Muscle of leg (tissue), 11 donors: ENCODE measurements around the gene NAA16. TPM values are rescaled to one million over a fixed set of nuclear protein-coding genes. Genes with fewer than 3 reads are reported as not detected.
"Not testable (repeated sequence)": the region's sequence is repeated elsewhere in the genome, so short reads cannot be mapped to it uniquely, and the experiment has no call there.

ENCODE experiments used
- DNase-seq: peaks from one replicate; pipeline ENCODE4 v3.0.0; 2013
- H3K27ac ChIP-seq: one replicate; pipeline ENCODE4 v1.5.1; 2013; ENCODE audit warnings: mild to moderate bottlenecking, low read length, control low read depth
- H3K27me3 ChIP-seq: one replicate; pipeline ENCODE4 v1.6.1; 2013; ENCODE audit warnings: low read length; ENCODE audit not compliant: control insufficient read depth, insufficient read depth
- H3K36me3 ChIP-seq: one replicate; pipeline ENCODE4 v1.6.1; 2013; ENCODE audit warnings: low read length; ENCODE audit not compliant: control insufficient read depth, insufficient read depth
- H3K4me1 ChIP-seq: one replicate; pipeline ENCODE4 v1.6.1; 2013; ENCODE audit warnings: low read length; ENCODE audit not compliant: control insufficient read depth, insufficient read depth
- H3K4me3 ChIP-seq: one replicate; pipeline ENCODE4 v1.5.1; 2013; ENCODE audit warnings: low read length, control low read depth
- H3K9me3 ChIP-seq: replicated peaks from 2 replicates; pipeline ENCODE4 v1.6.1; 2013; ENCODE audit warnings: low read depth, low read length; ENCODE audit not compliant: control insufficient read depth
- WGBS: methylation state at CpG from one replicate; pipeline ENCODE4 v1.1.5; 2013; ENCODE audit warnings: missing lambda C conversion rate; ENCODE audit not compliant: insufficient coverage; 5-methylcytosine and 5-hydroxymethylcytosine counted together
- polyA plus RNA-seq, 8 donors: library from polyadenylated mRNA; unstranded; fragments of 120-200 nt; gene quantifications; one replicate each; pipeline versions ENCODE4 v1.2.1 to v1.2.3, GENCODE V29; 2013; ENCODE audit warnings: inconsistent platforms in 1 of 8, low replicate concordance in 1 of 8; ENCODE audit not compliant: insufficient read length in 8 of 8, insufficient read depth in 1 of 8
- total RNA-seq: library from RNA; stranded (reverse); fragments of 120-200 nt; gene quantifications from one replicate; pipeline ENCODE4 v1.2.4, GENCODE V29; 2013

The NAA16 gene
- total and polyA plus RNA-seq, 9 donors, result 12.2 to 27.1 (median 16.2) TPM

GRCh38 chr13:41352935-41353840 lies 42.1 kb downstream of the NAA16 start:
- H3K27ac ChIP-seq, result no peak overlapping the region
- H3K4me1 ChIP-seq, result no peaks in the 10 kb centered on the region
- WGBS, result no CpG with 5 or more reads among the region's 14 CpGs
- H3K27me3 ChIP-seq, result no peaks in the 10 kb centered on the region
- H3K9me3 ChIP-seq, result no peaks in the 10 kb centered on the region
- DNase-seq, result peak; percentile 57
- H3K4me3 ChIP-seq, result no peak overlapping the region
- peaks cover 10% of the 10 kb centered on the region for H3K36me3 ChIP-seq

- no peaks in the 10 kb centered on the region for H3K4me1 ChIP-seq
- no peak overlapping the region for H3K4me3 ChIP-seq
- H3K27ac ChIP-seq, result no peak overlapping the region
- whole genome bisulfite sequencing, result no CpG with 5 or more reads among the region's 5 CpGs
- H3K36me3 ChIP-seq, result peaks cover 10% of the 10 kb centered on the region
- no peaks in the 10 kb centered on the region for H3K27me3 ChIP-seq
- H3K9me3 ChIP-seq, result no peaks in the 10 kb centered on the region
- DNase-seq, result no peak
These were observed 43.3 kb downstream of the NAA16 start for GRCh38 chr13:41354416-41354815.

GRCh38 chr13:41356385-41356648 lies 45.2 kb downstream of the NAA16 start:
- not testable (repeated sequence) for H3K4me3 ChIP-seq, H3K4me1 ChIP-seq, H3K27me3 ChIP-seq, H3K9me3 ChIP-seq, H3K27ac ChIP-seq, DNase-seq
- peaks cover 16% of the 10 kb centered on the region for H3K36me3 ChIP-seq
- no CpG with 5 or more reads among the region's 5 CpGs for WGBS

GRCh38 chr13:41356786-41357185 lies 45.7 kb downstream of the NAA16 start:
- H3K4me3 ChIP-seq, result no peak overlapping the region
- WGBS, result 95% methylated on average over 6 of the region's 6 CpGs
- no peaks in the 10 kb centered on the region for H3K9me3 ChIP-seq
- peaks cover 16% of the 10 kb centered on the region for H3K36me3 ChIP-seq
- DNase-seq, result no peak
- H3K27ac ChIP-seq, result no peak overlapping the region
- no peaks in the 10 kb centered on the region for H3K27me3 ChIP-seq
- H3K4me1 ChIP-seq, result no peaks in the 10 kb centered on the region

- H3K27ac ChIP-seq, result no peak overlapping the region
- no peaks in the 10 kb centered on the region for H3K27me3 ChIP-seq
- DNase-seq, result no peak
- peaks cover 21% of the 10 kb centered on the region for H3K36me3 ChIP-seq
- WGBS, result 63% methylated on average over 3 of the region's 5 CpGs
- H3K9me3 ChIP-seq, result no peaks in the 10 kb centered on the region
- H3K4me3 ChIP-seq, result no peak overlapping the region
- H3K4me1 ChIP-seq, result no peaks in the 10 kb centered on the region
These were observed 50.4 kb downstream of the NAA16 start for GRCh38 chr13:41361491-41361890.

- Histone ChIP-seq H3K27ac (no peak overlapping the region), H3K27me3 (no peaks in the 10 kb centered on the region), H3K4me3 (no peak overlapping the region), H3K4me1 (no peaks in the 10 kb centered on the region), H3K36me3 (peaks cover 22% of the 10 kb centered on the region), H3K9me3 (no peaks in the 10 kb centered on the region)
- no CpG with 5 or more reads among the region's 2 CpGs for whole genome bisulfite sequencing
- no peak for DNase-seq
These were observed 53.0 kb downstream of the NAA16 start for GRCh38 chr13:41364043-41364442.

- Histone ChIP-seq H3K27me3 (no peaks in the 10 kb centered on the region), H3K4me3 (no peak overlapping the region), H3K4me1 (no peaks in the 10 kb centered on the region), H3K36me3 (peaks cover 30% of the 10 kb centered on the region), H3K27ac (no peak overlapping the region), H3K9me3 (no peaks in the 10 kb centered on the region)
- 67% methylated on average over 1 of the region's 2 CpGs for whole genome bisulfite sequencing
- DNase-seq, result no peak
These were observed 54.6 kb downstream of the NAA16 start for GRCh38 chr13:41365631-41366030.

GRCh38 chr13:41370736-41371135 lies 59.7 kb downstream of the NAA16 start:
- Histone ChIP-seq H3K27me3 (no peaks in the 10 kb centered on the region), H3K4me3 (no peak overlapping the region), H3K36me3 (peaks cover 26% of the 10 kb centered on the region), H3K27ac (no peak overlapping the region), H3K9me3 (no peaks in the 10 kb centered on the region), H3K4me1 (no peaks in the 10 kb centered on the region)
- DNase-seq, result no peak
- 60% methylated on average over 1 of the region's 2 CpGs for WGBS

GRCh38 chr13:41377446-41377845 lies 66.4 kb downstream of the NAA16 start:
- H3K27me3 ChIP-seq, result no peaks in the 10 kb centered on the region
- peaks cover 10% of the 10 kb centered on the region for H3K36me3 ChIP-seq
- no peaks in the 10 kb centered on the region for H3K9me3 ChIP-seq
- H3K4me1 ChIP-seq, result no peaks in the 10 kb centered on the region
- H3K27ac ChIP-seq, result no peak overlapping the region
- no peak overlapping the region for H3K4me3 ChIP-seq
- WGBS, result no CpG with 5 or more reads among the region's 5 CpGs
- no peak for DNase-seq

GRCh38 chr13:41382431-41382830 lies 71.4 kb downstream of the NAA16 start:
- no peaks in the 10 kb centered on the region for H3K36me3 ChIP-seq
- H3K27me3 ChIP-seq, result no peaks in the 10 kb centered on the region
- WGBS, result 71% methylated on average over 4 of the region's 4 CpGs
- no peak overlapping the region for H3K4me3 ChIP-seq
- H3K4me1 ChIP-seq, result no peaks in the 10 kb centered on the region
- DNase-seq, result no peak
- no peak overlapping the region for H3K27ac ChIP-seq
- no peaks in the 10 kb centered on the region for H3K9me3 ChIP-seq

- Histone ChIP-seq H3K9me3 (no peaks in the 10 kb centered on the region), H3K36me3 (no peaks in the 10 kb centered on the region), H3K4me3 (no peak overlapping the region), H3K4me1 (no peaks in the 10 kb centered on the region), H3K27me3 (no peaks in the 10 kb centered on the region), H3K27ac (no peak overlapping the region)
- DNase-seq, result peak; percentile 45
- no CpG with 5 or more reads among the region's 3 CpGs for WGBS
These were observed 72.3 kb downstream of the NAA16 start for GRCh38 chr13:41383386-41383785.
